OCI-LY3 (cell line): ENCODE measurements around the gene IMMT.

Experiments used
- EZH2phosphoT487 ChIP-seq: fragments of 200-600 bp; shearing (Covaris generic); IDR thresholded peaks from 2 replicates; pipeline ENCODE4 v1.6.1; 2018; ENCODE audit warnings: antibody characterized with exemption, mixed run types, low read depth
- TF ChIP-seq, protein P1 (sequence below): fragments of 200-600, 300-600 bp; sonication (generic); IDR thresholded peaks from 2 replicates; pipeline ENCODE4 v1.5.1; 2014; ENCODE audit warnings: antibody characterized with exemption, low read length, low read depth

DNA sequence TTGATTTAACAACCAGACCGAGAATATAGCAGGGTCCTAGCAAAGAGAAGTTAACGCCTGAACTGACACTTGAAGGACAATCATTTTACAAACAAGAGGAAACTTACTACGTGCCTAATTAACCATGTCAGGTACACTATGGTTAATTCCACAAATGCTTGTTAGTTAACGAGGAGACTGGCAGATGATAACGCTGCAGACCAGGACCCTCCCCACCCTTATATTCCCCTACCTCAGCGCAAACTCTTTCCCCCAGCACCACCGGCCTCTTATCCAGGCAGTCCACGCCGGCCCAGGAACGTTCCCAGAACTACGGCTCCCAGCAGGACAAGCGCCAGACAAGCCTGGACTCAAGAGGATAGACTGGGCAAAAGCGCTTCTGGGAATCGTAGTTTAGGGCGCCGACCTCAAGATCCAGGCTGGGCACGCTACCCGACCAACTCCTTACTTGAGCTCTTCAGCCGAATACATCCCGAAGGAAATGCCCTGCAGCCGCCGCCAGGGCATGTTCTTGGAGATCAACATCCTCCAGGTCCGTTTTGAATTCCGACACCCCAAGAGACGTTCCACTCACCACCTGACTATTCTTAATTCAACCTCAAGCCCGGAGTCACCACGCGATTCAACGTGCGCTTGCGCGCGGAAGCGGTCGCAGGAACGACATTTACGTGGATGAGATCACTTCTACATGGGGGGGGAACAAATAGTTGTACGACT lies 89.9 kb downstream of the IMMT start, which contains the start of gene POLR1A:
- TF ChIP-seq, protein P1, sequence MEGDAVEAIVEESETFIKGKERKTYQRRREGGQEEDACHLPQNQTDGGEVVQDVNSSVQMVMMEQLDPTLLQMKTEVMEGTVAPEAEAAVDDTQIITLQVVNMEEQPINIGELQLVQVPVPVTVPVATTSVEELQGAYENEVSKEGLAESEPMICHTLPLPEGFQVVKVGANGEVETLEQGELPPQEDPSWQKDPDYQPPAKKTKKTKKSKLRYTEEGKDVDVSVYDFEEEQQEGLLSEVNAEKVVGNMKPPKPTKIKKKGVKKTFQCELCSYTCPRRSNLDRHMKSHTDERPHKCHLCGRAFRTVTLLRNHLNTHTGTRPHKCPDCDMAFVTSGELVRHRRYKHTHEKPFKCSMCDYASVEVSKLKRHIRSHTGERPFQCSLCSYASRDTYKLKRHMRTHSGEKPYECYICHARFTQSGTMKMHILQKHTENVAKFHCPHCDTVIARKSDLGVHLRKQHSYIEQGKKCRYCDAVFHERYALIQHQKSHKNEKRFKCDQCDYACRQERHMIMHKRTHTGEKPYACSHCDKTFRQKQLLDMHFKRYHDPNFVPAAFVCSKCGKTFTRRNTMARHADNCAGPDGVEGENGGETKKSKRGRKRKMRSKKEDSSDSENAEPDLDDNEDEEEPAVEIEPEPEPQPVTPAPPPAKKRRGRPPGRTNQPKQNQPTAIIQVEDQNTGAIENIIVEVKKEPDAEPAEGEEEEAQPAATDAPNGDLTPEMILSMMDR, result no peak
- no peak for TF ChIP-seq EZH2phosphoT487
